NOMO-1 (cell line): ENCODE measurements around the gene CDK13.

Experiments used
- DNase-seq, 2 experiments: peaks; one replicate each; lab custom pipeline; 2025; ENCODE audit not compliant: unreplicated experiment in 2 of 2; lab: John Stamatoyannopoulos, UW

Gene CDK13

DNA sequence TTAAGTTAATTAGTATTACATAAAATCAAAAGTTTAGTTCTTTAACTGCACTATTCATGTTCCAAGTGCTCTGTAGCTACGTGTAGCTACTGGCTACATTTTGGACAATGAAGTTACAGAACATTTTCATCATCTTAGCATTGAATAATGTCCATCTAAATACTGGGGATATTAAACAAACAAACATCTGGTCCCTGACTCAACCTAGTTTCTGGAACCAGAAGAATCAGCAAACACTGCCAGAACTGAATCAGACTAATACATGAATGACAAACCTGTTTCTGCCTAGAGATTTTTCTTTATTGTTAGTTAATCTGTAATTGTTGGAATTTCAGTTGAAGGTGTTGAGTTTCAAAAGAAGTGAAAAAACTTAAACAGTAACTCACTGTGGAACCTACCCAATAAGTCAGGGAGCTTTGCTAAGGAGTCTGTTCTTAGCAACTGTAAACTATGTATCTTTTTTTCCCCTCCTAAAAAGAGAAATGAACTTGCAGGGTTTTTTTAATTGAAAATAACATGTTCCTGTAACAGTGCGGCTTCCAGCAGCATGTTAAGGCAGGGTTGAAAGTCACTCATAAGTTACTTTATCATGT is 58.3 kb downstream of the CDK13 start:
- no peak for DNase-seq

DNA sequence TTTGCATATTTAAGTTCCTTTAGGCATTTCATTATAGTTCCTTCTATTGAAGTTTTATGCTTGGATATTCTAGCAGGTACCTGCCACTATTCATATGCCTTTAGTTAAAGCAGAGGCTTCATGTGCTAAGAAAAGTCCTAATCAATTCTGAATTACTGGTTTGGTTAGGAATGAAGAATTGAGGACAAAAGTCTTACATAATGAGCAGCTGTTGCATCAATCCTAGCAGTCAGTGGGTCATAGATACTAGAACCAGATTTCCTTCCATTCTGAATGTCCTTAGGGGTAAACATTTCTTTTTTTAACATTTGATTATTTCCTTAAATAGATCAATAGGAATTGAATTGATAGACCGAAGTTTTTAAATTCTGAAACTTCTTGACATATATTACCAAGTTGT is 59.2 kb downstream of the CDK13 start:
- DNase-seq = no peak

DNA sequence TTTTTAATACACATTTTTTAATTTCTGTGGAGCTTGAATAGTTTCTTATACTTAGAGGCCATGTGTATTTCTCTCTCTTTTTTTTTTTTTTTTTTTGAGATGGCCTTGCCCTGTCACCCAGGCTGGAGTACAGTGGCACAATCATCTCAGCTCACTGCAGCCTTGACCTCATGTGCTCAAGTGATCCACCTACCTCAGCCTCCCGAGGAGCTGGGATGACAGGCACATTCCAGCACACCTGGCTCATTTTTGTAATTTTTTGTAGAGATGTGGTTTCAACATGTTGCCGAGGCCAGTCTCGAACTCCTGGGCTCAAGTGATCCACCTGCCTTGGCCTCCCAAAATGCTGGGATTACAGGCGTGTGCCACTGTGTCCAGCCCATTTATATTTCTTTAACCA is 64.3 kb downstream of the CDK13 start:
- no peak for DNase-seq

DNA sequence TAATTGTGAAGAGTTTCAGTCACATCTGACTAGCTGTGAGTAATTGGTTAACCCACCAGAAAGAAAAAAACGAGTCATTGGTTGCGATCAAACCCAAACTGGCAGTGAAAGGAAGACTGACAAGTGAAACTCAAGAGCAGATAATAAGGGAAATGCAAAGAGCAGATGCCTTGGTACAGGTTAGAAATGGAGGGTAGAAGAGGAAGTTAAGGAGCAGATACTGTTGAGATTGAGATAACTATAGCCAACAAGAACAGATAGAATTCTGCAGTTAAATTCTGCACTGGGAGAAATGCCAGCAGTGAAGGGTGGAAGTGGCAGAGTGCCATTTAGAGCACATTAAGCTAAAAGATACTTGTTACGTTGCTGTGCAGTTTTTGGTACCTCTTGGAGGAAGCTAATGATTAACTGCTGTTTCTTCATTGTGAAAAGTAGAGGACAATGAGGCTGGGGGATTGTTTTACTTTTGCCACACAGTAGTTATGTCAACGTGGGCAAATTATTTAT is 65.8 kb downstream of the CDK13 start:
- peak; percentile 40 to 79 for DNase-seq

DNA sequence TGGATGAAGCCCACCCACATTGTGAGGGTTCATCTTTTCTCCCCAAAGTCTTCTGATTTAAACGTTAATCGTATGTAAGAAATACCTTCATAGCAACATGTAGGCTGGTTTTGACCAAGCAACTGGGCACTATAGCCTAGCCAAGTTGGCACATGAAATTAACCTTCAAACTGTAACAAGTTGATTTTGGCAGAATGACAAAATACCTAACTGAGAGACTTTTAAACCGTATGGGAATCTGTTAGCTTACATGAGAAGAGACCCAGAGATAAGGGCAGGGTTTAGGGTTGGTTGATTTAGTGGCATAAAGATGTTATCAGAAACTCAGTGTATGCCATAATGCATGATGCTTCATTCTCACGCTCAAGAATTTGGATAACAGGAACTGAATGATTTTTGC is 69.5 kb downstream of the CDK13 start:
- DNase-seq = no peak

DNA sequence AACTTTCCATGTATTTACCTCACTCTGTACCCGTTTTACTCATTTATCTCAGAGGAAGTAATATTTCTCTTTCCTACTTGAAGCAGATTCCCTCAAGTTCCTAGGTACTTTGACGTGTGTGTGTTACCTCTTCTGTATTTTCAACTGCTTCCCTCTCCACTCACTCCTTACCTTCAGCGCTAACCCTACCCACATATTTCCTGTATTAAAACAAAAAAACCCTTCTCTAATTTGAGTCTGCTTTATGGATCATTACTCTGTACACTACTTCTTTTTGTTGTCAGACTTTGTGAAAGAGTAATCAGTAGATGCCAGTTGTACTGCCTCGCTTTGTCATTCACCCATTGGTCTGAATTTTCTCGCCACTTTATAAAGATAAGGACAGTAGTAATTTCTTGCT is 74.0 kb downstream of the CDK13 start:
- no peak for DNase-seq

DNA sequence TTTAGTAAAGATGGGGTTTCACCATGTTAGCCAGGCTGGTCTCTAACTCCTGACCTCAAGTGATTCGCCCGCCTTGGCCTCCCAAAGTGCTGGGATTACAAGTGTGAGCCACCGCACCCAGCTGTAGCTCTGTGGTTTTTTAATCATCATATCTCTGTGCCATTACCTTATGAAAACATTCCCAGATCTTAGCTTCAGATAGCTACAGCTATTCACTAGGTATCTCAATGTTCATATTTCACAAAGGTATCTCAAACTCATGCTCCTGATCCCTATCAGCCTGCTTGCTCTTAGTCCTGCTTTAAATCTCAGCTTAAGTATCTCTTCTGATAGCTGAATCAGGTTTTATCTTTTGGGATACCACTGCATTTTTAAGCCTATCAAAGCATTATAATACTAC is 74.8 kb downstream of the CDK13 start:
- no peak for DNase-seq

DNA sequence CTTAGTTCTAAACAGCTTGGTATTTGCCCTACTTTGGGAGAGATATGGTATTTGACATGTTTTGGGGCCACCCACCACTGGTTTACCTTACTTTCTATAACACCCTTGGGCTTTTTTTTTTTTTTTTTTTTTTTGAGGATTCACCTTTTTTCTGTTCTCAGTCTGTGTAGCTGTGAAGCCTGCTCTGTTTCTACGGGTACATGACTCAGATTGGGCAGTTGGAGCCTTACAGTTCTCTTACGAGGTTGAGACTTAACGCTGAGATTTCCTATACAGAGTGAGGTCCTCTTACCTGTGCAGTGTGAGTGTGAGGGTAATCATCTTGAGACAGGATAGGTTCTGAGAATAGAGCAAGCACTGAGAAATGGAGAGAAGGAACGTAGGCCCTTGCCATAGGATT is 77.5 kb downstream of the CDK13 start:
- DNase-seq = no peak

DNA sequence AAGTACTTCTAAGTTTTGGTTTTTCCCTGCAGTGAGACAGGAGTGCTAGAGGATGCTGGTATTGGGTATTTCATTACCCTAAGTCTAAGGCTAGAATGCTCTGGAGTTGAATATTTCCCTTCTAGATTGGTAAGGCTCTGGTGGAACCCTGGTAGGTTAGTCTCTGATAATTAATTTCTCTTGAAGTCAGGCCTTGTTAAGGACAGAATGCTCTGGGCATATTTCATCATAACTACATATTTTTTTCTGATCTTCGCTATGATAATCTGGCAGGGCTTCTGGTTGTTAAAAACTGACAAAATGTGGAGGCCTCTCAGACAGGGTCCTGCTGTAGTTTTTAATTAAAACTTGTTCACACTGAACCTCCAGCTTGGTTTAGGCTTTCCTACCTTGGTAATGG is 83.8 kb downstream of the CDK13 start:
- DNase-seq = no peak

DNA sequence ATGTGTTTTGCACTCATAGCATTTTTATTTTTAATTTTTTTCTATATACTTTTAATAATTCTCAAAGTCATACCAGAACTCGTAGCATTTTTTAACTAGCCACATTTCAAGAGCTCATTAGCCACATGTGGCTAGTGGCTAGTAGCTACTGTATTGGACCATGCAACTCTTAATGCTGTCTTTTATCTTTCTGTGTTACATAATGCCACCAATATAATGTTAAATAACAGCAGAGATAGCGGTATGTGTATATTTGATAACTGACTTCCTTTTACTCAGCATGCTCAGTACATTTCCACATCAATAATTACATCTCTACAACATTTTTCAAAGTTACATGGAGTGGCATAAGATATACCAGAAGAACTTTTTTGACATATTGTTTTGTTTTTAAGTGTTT is 91.4 kb downstream of the CDK13 start:
- peak in 1 of 2 experiments; percentile 4 for DNase-seq

DNA sequence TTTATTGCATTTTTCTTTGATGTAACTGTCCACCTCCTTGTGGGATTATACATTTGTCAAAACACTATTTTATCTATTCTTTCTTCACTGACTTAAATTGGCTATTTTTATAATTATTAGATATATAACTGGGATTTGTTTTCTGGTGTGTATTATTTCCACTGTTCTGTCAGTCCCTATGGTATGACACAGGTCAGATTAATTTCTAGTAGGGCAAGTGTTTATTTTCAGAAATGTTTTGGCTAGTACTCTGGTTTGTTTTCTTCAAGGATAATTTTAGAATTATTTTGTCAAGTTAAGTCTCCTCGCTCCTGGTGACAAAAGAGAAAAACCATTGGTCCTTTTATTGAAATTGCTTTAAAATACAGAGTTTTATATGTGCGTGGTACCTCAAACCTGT is 93.1 kb downstream of the CDK13 start:
- DNase-seq = no peak

DNA sequence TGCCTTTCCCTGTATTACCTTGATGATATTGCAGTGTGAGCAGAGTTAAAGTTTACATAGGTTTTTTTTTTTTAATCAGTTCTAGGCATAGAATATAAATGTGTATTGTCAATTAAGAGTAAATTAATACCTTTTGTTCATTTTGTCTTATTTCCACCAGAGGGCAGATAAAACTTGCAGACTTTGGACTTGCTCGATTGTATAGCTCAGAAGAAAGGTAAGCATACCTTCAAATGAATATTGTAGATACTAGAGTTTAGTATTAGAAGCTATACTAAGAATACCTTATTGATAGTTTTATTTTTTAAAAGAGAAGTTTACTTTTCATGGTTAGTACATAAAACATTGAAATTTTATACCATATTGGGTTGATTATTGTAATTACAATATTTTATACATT is 97.6 kb downstream of the CDK13 start:
- DNase-seq = no peak

DNA sequence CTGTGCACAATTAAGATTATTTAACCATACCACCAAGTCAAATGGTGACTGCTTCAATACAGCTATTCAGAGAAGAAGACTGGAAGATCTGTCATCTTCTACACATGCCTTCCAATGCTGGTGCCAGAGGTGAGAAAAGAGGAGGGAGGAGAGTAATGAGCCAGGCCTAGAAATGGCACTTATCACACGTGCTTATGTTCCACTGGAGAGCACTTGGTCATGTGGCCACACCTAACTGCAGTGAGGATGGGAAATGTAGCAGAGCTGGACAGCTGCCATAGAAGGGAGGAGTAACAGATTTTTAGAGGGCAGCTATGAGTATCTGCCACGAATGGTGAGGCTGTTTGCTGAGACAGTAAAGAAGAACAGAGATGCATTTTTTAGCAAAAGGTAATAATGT is 107.2 kb downstream of the CDK13 start:
- DNase-seq = no peak

DNA sequence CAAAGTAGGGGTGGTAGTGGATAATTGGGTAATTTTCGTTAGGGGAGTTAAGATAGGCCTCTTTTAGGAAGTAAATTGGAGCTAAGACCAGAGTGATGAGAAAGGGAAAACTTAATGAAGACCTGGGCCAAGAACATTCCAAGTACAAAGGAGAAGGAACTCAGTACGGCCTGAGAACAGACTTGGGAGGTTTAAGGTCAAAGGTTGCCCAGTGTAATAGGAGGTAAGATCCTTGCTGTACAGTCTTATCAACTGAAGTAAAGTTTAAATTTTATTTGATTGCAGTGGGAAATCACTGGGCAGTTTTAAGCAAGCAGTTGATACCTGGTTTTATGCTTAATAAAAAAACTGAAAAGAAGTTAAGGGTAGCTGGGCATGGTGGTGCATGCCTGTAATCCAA is 108.0 kb downstream of the CDK13 start:
- no peak for DNase-seq

DNA sequence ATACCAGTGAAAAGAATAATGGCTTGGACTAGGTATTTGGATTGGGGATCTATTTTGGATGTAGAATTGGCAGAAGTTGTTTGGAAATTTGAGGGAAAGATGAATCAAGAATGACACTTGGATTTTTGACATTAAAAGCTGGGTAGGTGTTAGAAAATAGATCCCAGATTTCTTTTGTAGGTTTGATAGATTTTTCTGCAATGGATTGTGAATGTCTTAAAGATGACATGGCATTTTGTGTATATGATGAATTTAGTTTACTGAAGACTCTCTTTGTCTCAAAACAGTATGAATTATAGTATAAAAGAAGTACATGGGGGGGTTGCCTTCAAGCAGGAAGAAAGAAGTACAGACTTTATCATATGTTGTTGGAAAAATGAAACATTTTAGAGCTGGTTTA is 108.6 kb downstream of the CDK13 start:
- no peak for DNase-seq

DNA sequence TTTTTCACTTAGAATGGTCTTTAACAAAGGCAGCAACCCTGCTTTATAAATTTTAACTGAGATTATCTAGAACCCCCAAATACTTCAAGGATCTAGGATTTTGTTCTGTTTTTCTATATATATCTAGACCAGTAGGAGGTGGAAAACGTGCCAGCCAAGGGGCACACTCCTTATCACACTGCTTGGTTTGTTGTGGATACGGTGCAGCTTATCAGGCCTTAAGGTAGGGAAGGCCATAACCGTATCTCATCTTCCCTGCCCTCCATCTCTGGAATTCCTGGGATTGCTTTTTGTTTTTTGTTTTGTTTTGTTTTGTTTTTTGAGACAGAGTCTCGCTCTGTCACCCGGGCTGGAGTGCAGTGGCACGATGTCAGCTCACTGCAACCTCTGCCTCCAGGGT is 109.0 kb downstream of the CDK13 start:
- no peak for DNase-seq

DNA sequence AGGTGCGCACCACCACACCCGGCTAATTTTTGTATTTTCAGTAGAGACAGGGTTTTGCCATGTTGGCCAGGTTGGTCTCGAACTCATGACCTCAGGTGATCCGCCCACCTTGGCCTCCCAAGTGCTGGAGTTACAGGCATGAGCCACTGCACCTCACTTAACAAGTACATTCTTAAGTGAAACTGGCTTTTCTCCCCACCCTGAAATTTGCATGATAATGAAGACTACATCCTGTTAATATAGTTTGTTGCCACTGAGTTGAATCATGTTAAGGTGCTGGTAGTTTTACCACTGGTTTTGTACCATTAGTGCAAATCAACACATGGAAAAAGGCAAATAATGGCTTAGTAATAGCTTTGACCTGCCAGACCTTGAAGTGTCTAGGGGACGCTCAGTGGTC is 122.2 kb downstream of the CDK13 start:
- DNase-seq = no peak

DNA sequence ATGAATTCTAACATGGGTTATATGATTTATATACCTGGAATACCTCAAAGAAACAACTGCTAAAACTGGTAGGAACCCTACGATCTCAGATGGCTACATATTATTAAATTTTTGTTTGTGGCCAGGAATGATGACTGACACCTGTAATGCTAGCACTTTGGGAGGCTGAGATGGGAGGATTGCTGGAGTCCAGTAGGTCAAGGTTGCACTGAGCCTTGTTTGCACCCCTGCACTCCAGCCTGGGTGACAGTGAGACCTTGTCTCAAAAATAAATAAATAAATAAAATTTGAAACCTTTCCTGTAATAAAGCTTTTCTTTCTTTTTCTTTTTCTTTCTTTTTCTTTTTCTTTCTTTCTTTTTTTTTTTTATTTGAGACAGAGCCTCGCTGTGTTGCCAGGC is 123.2 kb downstream of the CDK13 start:
- no peak for DNase-seq

DNA sequence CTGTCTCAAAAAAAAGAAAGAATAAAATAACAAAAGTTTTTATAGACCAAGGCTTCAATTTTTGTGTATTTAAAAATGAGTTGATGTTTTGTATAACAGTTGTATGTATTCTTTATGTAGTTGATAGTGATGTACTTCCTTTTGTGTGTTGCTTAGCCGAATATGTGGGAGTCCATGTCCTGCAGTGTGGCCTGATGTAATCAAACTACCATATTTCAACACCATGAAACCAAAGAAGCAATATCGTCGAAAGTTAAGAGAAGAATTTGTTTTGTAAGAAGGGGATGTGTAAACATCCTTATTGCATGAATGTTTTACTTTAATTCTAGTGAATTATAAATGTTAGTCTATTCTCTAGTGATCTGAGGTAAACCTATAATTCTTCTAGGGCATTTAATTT is 127.8 kb downstream of the CDK13 start:
- DNase-seq = peak; percentile 29 to 72

DNA sequence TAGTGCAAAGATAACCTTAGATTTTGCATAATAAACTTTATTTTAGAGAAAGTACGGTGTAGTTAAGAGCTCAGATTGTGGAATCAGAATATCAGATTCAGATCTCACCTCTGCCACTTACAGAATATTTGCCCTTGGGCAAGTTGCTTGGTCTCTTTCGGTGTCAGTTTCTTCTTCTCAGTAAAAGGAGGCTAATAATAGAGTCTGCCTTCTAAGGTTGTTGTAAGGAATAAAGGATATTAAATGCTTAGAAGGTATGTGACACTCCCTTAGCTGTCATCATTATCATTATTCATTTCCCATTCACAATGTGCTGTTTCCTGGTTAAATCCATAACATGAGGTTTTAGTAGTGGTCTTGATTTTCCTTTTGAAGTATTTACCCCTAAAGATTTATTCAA is 142.1 kb downstream of the CDK13 start:
- DNase-seq = no peak

DNA sequence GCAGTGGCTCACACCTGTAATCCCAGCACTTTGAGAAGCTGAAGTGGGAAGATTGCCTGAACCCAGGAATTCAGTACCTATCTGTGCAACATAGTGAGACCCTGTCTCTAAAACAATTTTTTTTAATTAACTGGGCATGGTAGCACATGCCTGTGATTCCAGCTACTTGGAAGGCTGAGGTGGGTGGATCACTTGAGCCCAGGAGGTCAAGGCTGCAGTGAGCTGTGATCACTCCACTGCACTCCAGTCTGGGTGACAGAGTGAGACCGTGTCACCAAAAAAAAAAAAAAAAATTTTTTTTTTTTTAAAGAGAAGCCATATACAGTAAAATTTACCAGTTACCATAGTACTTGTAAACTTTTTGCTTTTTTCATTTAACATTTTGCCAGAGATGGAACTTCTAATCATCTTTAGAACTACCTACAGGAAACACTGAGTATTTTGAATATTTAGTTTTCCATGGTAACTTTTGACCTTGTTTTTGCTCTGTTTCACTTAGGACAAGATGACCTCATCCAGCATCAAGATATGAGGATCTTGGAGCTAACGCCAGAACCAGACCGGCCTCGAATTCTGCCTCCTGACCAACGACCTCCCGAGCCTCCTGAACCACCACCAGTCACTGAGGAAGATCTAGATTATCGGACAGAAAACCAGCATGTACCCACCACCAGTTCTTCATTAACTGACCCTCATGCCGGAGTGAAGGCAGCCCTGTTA is 143.7 kb downstream of the CDK13 start:
- no peak for DNase-seq

DNA sequence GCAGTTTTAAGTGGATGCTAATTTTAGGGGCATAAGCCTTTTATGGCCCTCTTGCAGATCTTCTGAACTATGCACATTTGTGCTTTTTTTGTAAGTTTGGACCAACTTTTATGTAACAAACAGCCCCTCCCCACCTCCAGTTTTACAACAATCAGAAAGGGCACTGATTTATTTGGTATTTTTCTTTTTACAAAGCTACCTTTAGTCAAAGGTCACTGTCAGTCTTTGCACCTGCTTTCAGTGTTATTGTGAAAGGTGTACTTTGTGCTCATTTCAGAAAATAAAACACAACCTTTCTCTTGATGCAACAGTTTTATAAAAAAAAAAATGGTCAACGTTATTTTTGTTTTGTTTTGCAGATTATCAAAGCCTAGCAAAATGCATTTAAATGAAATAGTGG is 145.2 kb downstream of the CDK13 start:
- DNase-seq = no peak
